ENCODE measurements around the gene FSCN2. TPM values are rescaled to one million over a fixed set of nuclear protein-coding genes. Genes with fewer than 3 reads are reported as not detected.
"Not testable (repeated sequence)": the region's sequence is repeated elsewhere in the genome, so short reads cannot be mapped to it uniquely, and the experiment has no call there.

The FSCN2 gene
- polyA plus RNA-seq, 1 donor: 1.5 TPM

DNA sequence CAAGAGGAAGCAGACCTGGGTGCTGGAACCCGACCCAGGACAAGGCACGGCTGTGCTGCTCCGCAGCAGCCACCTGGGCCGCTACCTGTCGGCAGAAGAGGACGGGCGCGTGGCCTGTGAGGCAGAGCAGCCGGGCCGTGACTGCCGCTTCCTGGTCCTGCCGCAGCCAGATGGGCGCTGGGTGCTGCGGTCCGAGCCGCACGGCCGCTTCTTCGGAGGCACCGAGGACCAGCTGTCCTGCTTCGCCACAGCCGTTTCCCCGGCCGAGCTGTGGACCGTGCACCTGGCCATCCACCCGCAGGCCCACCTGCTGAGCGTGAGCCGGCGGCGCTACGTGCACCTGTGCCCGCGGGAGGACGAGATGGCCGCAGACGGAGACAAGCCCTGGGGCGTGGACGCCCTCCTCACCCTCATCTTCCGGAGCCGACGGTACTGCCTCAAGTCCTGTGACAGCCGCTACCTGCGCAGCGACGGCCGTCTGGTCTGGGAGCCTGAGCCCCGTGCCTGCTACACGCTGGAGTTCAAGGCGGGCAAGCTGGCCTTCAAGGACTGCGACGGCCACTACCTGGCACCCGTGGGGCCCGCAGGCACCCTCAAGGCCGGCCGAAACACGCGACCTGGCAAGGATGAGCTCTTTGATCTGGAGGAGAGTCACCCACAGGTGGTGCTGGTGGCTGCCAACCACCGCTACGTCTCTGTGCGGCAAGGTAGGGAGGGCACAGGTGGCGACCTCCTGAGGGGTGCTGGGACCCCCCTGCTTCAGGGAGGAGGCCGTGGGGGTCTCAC is 667 bp downstream of the FSCN2 start:
- H3K27ac ChIP-seq (ENCODE audit: low read length): no peak overlapping the region
- WGBS (ENCODE audit: insufficient coverage, low lambda C conversion rate): no CpG with 5 or more reads among the region's 62 CpGs

DNA sequence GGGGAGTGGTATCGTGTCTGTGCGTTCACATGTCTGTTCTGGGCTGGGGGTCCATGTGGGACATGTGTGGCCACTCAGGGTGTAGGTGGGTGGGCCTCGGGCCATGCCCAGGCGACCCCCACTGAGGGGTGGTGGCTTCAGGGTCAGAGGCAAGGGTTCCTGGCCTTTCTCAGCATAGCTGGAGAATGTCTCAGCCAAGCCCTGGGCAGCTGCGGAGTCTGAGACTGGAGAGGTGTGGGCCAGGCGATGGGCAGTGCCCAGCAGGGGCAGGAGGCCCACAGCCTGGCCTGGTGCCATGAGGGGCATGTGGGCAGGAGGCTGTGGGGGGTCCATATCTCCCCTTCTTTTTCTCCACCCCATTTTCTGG is 1.2 kb downstream of the FSCN2 start:
- DNase-seq: no peak
- peaks cover 36% of the 10 kb centered on the region for H3K27me3 ChIP-seq (ENCODE audit: control insufficient read depth, insufficient read depth, low read length)
- no CpG with 5 or more reads among the region's 6 CpGs for WGBS (ENCODE audit: insufficient coverage, low lambda C conversion rate)
- H3K27ac ChIP-seq (ENCODE audit: low read length): no peak overlapping the region
- H3K4me1 ChIP-seq (ENCODE audit: control insufficient read depth, insufficient read depth, low read length): peaks cover 13% of the 10 kb centered on the region
- no peaks in the 10 kb centered on the region for H3K36me3 ChIP-seq (ENCODE audit: control insufficient read depth, insufficient read depth, low read length)
- H3K4me3 ChIP-seq (ENCODE audit: low read length): no peak overlapping the region
- peaks cover 5% of the 10 kb centered on the region for H3K9me3 ChIP-seq (ENCODE audit: control insufficient read depth, low read depth, low read length)

More for the DNA sequence above, 667 bp downstream of the FSCN2 start:
- Histone ChIP-seq H3K36me3 (ENCODE audit: control insufficient read depth, insufficient read depth, low read length) (no peaks in the 10 kb centered on the region), H3K4me1 (ENCODE audit: control insufficient read depth, insufficient read depth, low read length) (peaks cover 10% of the 10 kb centered on the region), H3K4me3 (ENCODE audit: low read length) (no peak overlapping the region), H3K27me3 (ENCODE audit: control insufficient read depth, insufficient read depth, low read length) (peaks cover 34% of the 10 kb centered on the region), H3K9me3 (ENCODE audit: control insufficient read depth, low read depth, low read length) (peaks cover 5% of the 10 kb centered on the region)
- no peak for DNase-seq

DNA sequence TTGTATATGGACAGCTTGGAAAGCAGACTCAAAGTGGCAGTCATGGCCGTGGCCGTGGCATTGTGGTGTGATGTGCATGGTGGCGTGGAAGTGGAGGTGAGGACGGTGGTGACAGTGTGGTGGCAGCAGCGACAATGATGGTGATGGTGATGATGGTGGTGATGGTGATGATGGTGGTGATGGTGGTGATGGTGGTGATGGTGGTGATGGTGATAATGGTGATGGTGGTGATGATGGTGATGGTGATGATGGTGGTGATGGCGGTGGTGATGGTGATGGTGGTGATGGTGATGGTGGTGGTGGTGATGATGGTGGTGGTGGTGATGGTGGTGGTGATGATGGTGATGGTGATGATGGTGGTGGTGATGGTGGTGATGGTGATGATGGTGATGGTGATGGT is 2.8 kb downstream of the FSCN2 start:
- Histone ChIP-seq H3K4me1 (ENCODE audit: control insufficient read depth, insufficient read depth, low read length) (peaks cover 13% of the 10 kb centered on the region), H3K27me3 (ENCODE audit: control insufficient read depth, insufficient read depth, low read length) (peaks cover 38% of the 10 kb centered on the region)
- not testable (repeated sequence) for H3K9me3 ChIP-seq (ENCODE audit: control insufficient read depth, low read depth, low read length); H3K4me3 ChIP-seq (ENCODE audit: low read length); H3K36me3 ChIP-seq (ENCODE audit: control insufficient read depth, insufficient read depth, low read length); H3K27ac ChIP-seq (ENCODE audit: low read length); DNase-seq
- 80% methylated on average over 1 of the region's 6 CpGs for WGBS (ENCODE audit: insufficient coverage, low lambda C conversion rate)

DNA sequence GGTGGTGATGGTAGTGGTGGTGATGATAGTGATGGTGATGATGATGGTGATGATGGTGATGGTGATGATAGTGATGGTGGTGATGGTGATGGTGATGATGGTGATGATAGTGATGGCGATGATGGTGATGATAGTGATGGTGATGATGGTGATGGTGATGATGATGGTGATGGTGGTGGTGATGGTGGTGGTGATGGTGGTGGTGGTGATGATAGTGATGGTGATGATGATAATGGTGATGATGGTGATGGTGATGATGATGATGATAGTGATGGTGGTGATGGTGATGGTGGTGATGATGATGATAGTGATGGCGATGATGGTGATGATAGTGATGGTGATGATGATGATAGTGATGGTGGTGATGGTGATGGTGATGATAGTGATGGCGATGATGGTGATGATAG is 3.8 kb downstream of the FSCN2 start:
- Histone ChIP-seq H3K9me3 (ENCODE audit: control insufficient read depth, low read depth, low read length) (peaks cover 12% of the 10 kb centered on the region), H3K27me3 (ENCODE audit: control insufficient read depth, insufficient read depth, low read length) (peaks cover 40% of the 10 kb centered on the region), H3K4me1 (ENCODE audit: control insufficient read depth, insufficient read depth, low read length) (peaks cover 19% of the 10 kb centered on the region)
- DNase-seq; H3K36me3 ChIP-seq (ENCODE audit: control insufficient read depth, insufficient read depth, low read length); H3K4me3 ChIP-seq (ENCODE audit: low read length); H3K27ac ChIP-seq (ENCODE audit: low read length): not testable (repeated sequence)
- WGBS (ENCODE audit: insufficient coverage, low lambda C conversion rate): 100% methylated on average over 2 of the region's 3 CpGs

DNA sequence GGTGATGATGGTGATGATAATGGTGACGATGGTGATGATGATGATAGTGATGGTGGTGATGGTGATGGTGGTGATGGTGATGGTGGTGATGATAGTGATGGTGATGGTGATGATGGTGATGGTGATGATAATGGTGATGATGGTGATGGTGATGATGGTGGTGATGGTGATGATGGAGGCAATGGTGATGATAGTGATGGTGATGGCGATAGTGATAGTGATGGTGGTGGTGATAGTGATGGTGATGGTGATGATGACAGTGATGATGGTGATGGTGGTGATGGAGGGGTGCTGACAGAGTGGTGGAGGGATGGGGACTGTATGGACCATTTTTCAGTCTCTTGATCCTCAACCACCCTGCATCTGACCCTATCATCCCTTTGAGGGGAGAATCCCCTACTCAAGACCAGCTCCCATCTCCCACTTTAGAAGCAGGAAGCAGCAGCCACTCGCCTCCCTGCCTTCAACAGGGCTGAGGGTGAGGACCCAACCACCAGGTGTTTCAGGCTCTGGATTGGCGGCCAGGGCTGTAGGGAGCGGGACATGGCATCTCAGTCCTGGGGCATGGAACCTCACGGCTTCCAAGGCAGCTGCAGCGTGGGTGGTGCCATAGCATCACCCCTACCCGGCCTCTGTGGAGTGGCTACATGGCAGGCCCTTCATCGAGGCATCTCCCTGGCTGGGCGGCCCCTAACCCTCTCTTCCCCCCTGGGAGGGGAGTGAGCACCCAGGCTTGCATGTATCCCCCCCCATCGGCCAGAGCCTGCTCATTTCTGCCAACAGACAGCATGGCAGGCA is 4.5 kb downstream of the FSCN2 start:
- H3K4me3 ChIP-seq (ENCODE audit: low read length): no peak overlapping the region
- H3K4me1 ChIP-seq (ENCODE audit: control insufficient read depth, insufficient read depth, low read length): peaks cover 26% of the 10 kb centered on the region
- no peak for DNase-seq
- no peak overlapping the region for H3K27ac ChIP-seq (ENCODE audit: low read length)
- peaks cover 40% of the 10 kb centered on the region for H3K27me3 ChIP-seq (ENCODE audit: control insufficient read depth, insufficient read depth, low read length)
- WGBS (ENCODE audit: insufficient coverage, low lambda C conversion rate): no CpG with 5 or more reads among the region's 11 CpGs
- peaks cover 12% of the 10 kb centered on the region for H3K9me3 ChIP-seq (ENCODE audit: control insufficient read depth, low read depth, low read length)
- no peaks in the 10 kb centered on the region for H3K36me3 ChIP-seq (ENCODE audit: control insufficient read depth, insufficient read depth, low read length)

DNA sequence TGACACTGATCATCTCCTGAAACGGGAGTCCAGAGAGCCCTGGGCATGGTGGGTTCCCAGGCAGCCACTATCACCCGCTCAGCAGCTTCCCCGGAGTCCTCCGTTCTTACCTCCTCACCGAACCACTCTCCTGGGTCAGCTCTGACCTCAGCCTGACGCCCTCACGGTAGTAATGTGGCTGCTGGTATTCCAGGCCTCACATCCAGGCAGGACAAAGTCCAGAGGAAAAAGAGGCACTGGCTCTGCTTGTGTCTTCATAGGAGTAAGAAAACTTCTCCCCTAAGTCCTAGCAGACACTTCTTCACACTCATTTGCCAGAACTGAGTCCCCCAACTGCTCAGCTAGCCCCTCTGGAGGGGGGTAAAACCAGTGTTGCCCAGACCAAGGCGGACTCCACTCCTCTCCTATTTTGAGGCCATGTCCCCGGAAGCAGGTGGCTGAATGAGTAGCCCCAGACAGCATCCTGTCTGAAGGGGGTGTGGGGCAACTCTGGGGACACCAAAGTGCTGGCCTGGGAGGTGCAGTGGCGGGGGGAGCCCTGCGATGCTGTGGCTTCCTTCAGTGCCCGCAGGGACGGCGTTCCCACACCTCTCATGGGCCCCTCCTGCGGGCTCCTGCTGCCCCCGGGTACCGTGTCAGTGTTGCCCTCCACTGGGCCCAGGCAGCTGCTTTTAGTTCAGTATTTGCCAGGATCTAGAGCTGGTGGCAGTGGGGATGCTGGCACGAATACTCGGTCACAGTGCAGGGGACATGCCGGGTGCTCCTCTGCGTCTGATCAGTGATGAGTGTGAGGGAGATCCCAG is 5.4 kb downstream of the FSCN2 start:
- peaks cover 29% of the 10 kb centered on the region for H3K4me1 ChIP-seq (ENCODE audit: control insufficient read depth, insufficient read depth, low read length)
- peak in 1 of 2 donors; percentile 68 for DNase-seq
- WGBS (ENCODE audit: insufficient coverage, low lambda C conversion rate): no CpG with 5 or more reads among the region's 21 CpGs
- no peaks in the 10 kb centered on the region for H3K36me3 ChIP-seq (ENCODE audit: control insufficient read depth, insufficient read depth, low read length)
- no peak overlapping the region for H3K4me3 ChIP-seq (ENCODE audit: low read length)
- H3K9me3 ChIP-seq (ENCODE audit: control insufficient read depth, low read depth, low read length): peaks cover 12% of the 10 kb centered on the region
- H3K27ac ChIP-seq (ENCODE audit: low read length): no peak overlapping the region
- H3K27me3 ChIP-seq (ENCODE audit: control insufficient read depth, insufficient read depth, low read length): peaks cover 33% of the 10 kb centered on the region

DNA sequence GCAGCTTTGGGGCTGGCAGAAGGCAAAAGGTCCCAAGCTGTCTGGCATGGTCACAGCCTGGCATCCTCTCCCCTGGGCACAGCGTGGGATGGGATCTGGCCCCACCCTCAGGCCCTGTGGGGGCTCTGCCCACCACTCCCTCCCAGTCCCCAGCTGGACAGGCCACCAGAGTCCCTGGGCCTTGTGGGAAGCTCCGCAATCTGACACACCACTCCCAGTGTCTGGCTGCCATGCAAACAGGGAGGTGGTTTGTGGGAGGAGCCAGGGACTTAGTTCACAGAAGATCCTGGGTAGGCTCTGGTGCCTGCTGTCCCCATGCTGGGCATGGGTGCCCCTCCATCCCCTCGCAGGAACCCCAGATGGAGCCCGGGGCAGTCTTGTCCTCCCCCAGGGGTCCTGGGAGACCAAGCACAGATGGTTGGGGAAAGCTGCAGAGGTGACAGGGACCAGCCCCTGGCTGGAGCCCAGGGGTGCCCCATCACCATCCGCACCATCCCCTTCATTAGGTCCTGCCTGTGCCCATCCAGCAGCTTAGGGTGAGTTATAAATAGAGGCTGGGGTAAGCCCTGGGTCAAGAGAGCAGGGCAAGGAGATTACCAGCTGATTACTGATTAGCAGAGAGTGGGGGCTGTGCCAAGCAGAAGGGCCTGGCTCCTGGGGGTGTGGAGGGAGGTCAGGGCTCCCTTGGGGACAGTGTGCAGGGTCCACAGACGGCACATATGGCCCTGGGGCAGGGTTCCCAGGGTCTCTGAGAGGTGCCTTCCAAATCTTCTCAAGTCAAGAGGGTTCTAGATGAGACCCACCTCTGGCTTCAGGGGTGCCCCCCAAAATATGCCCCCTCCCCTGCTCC is 6.2 kb downstream of the FSCN2 start:
- no CpG with 5 or more reads among the region's 6 CpGs for WGBS (ENCODE audit: insufficient coverage, low lambda C conversion rate)
- no peak for DNase-seq
- peaks cover 24% of the 10 kb centered on the region for H3K27me3 ChIP-seq (ENCODE audit: control insufficient read depth, insufficient read depth, low read length)

DNA sequence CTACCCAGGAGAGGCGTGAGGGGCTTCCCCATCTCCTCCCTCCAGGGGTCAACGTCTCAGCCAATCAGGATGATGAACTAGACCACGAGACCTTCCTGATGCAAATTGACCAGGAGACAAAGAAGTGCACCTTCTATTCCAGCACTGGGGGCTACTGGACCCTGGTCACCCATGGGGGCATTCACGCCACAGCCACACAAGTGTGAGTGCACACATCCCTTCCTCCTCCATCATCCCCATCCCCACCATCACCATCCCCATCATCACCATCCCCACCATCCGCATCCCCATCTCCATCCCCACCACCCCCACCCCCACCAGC is 6.8 kb downstream of the FSCN2 start:
- H3K4me3 ChIP-seq (ENCODE audit: low read length): no peak overlapping the region
- H3K27ac ChIP-seq (ENCODE audit: low read length): no peak overlapping the region
- no CpG with 5 or more reads among the region's 5 CpGs for WGBS (ENCODE audit: insufficient coverage, low lambda C conversion rate)
- peaks cover 6% of the 10 kb centered on the region for H3K36me3 ChIP-seq (ENCODE audit: control insufficient read depth, insufficient read depth, low read length)
- H3K9me3 ChIP-seq (ENCODE audit: control insufficient read depth, low read depth, low read length): peaks cover 6% of the 10 kb centered on the region
- DNase-seq: no peak
- peaks cover 23% of the 10 kb centered on the region for H3K27me3 ChIP-seq (ENCODE audit: control insufficient read depth, insufficient read depth, low read length)
- peaks cover 29% of the 10 kb centered on the region for H3K4me1 ChIP-seq (ENCODE audit: control insufficient read depth, insufficient read depth, low read length)

More for the DNA sequence above, 6.2 kb downstream of the FSCN2 start:
- Histone ChIP-seq H3K4me1 (ENCODE audit: control insufficient read depth, insufficient read depth, low read length) (peaks cover 29% of the 10 kb centered on the region), H3K4me3 (ENCODE audit: low read length) (no peak overlapping the region), H3K9me3 (ENCODE audit: control insufficient read depth, low read depth, low read length) (peaks cover 6% of the 10 kb centered on the region), H3K27ac (ENCODE audit: low read length) (no peak overlapping the region), H3K36me3 (ENCODE audit: control insufficient read depth, insufficient read depth, low read length) (peaks cover under 1% of the 10 kb centered on the region)

DNA sequence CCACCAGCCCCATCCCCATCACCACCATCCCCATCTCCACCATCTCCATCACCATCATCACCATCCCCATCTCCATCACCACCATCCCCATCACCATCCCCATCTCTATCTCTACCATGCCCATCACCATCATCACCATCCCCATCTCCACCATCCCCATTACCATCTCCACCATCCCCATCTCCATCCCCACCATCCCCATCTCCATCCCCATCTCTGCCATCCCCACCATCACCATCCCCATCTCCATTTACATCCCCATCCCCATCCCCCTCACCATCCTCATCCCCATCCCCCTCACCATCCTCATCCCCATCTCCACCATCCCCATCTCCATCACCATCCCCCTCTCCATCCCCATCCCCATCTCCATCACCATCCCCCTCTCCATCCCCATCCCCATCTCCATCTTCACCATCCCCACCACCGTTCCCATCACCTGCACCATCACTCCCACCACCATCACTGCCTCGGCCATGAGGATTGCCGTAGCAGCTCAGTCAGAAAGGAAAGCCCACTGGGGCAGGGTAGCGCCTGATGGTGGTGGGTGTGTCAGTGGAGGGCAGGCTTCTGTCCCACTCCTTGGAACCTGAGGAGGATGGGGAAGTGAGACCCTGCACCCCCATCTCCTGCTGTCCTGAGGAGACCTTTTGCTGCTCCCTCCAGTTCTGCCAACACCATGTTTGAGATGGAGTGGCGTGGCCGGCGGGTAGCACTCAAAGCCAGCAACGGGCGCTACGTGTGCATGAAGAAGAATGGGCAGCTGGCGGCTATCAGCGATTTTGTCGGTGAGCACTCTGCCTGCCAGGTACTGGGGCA is 7.5 kb downstream of the FSCN2 start:
- no CpG with 5 or more reads among the region's 13 CpGs for WGBS (ENCODE audit: insufficient coverage, low lambda C conversion rate)
- Histone ChIP-seq H3K27me3 (ENCODE audit: control insufficient read depth, insufficient read depth, low read length) (peaks cover 23% of the 10 kb centered on the region), H3K36me3 (ENCODE audit: control insufficient read depth, insufficient read depth, low read length) (peaks cover 13% of the 10 kb centered on the region), H3K27ac (ENCODE audit: low read length) (no peak overlapping the region), H3K9me3 (ENCODE audit: control insufficient read depth, low read depth, low read length) (peaks cover 6% of the 10 kb centered on the region), H3K4me1 (ENCODE audit: control insufficient read depth, insufficient read depth, low read length) (peaks cover 29% of the 10 kb centered on the region), H3K4me3 (ENCODE audit: low read length) (no peak overlapping the region)
- DNase-seq: no peak

All from large intestine (tissue), 3 donors.